GM21717 (cell line): ENCODE data around the gene BMPER.

Experiments
- ATAC-seq: cut with Tn5 transposase; IDR thresholded peaks from one replicate; pipeline ENCODE4 v1.9.1; 2021; ENCODE audit warnings: mild to moderate bottlenecking, moderate library complexity; ENCODE audit not compliant: unreplicated experiment

BMPER gene

DNA sequence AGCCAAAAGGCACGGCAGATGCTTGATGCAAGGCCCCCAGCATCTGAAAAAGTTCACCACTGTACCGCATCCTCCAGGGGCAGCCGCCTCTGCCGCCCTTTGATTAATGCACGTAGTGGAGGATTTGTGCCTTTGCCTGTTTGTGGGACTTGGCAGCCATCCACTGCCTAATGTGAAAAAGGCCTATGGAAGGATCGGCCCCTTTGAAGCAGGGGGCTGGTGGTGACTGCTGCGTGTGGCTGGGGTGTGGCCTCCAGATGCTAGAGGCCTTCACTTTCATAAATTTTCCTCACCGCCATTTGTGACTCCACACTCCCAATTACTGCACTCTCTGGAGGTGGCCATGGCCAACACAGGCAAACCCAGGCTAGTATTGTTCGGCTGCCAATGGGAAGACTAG is 226.0 kb downstream of the BMPER start:
- ATAC-seq = no peak

DNA sequence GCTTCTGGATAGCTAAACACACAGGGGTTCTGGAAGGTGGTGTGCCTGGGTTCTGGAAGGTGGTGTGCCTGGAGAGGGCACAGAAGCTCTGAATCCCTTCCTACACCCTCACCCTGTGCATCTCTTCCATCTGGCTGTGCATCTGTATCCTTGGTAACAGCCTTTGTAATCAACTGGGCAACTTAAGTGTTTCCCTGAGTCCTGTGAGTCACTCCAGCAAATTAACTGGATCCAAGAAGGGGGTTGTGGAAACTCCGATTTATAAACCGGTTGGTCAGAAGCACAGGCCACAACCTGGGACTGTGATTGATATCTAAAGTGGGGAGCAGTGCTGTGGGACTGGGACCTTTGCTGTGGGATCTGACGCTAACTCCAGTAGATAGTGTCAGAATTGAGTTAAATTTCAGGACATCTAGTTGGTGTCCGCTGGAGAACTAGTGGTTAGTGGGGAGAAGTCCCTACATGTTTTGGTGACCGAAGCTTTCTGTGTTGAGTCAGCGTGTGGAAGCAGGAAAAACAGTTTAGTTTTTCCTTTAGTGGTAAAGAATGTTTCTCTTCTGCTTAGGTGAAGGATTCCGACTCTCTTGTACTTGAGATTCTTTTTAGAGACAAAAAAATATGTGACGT is 228.1 kb downstream of the BMPER start:
- ATAC-seq = no peak

DNA sequence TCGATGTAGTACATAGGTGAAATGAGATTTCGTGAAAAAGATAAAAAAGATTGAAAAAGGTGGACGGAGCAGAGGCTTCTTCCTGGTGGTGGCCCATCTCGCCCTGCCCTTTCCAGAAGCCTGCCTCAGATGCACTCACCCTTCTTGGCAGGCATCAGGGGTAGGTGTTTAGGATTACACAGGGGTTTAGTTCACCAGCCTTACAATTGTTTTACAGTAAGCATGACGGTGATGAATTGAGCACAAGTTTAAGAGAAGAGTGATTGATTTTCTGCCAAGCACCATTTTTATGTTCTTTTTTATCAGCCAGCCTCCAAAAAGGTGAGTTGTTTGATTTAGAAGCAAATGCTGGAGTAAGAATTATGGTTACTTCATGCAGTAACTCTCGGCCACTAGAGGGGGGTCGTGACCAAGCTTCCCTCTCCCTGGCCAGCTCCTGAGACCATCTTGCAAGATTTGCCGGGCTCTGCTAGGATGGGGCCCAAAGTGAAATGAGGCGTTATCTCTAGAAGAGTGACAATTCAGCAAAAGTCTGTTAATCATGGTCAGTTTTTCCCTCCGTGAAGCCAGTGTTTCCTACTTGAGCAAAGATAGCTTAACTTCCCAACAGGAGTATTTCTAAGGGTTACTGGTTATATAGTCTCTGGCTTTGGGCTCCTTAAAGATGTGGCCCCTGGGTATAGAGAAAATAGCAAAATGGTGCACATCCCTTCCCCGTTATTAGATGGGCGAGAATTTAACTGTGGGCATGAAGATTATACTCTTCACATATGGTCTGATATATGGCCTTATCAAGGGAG is 228.8 kb downstream of the BMPER start:
- ATAC-seq = no peak

DNA sequence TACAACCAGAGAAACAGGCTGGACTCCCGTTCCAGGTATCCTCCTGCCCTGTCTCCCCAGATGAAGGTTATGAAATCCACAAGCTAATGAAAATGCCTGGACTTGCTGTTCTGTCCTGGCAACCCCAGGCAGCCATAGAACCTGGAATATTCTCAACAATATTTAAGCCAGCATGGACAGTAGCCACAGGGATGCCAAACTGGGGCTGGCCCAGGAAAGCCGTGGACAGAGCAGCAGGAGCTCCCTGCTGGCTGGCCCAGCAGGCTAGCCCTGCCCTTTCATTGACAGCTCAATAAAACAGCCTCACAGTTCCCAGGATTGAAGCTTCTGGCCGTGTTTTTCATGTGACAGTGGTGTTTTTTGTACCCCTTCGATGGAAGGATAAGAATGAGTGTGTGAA is 230.6 kb downstream of the BMPER start:
- no peak for ATAC-seq

DNA sequence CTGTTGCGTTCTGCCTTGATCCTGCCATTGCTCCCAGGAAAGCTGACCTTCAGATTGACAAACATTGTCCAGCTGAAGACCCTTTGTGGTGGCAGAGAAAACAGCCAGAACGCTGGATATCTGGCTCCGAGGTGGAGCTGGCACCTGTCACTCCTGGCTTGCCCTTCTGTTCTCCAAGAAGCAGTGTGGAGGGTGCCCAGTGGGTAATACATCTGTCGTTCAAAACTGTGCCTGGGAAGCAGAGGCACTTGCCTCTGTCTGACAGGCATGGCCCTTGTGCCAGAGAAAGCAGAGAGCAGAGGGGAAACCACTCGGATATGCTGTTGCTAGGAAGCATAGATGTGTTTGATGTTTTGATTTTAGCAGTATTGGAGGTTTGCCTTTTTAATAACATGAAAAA is 231.4 kb downstream of the BMPER start:
- no peak for ATAC-seq

DNA sequence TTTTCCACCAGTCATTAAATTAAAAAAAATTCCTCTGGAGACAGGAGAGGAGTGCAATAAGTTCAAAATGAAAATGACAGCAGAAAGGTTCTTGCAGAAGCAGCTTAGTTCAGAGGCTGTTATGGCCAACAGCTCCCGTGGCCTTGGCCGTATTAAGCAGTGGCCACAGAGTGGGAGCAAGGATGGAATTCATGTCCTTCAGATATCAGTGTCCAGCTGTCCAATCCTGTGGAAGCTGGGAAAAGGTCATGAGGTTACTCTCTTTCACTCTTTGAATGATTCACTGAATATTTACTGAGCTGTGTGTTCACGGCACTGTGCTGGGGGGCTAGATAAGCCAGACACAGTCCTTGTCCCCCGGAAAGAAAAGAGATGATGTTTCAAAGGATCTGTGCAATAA is 231.8 kb downstream of the BMPER start:
- no peak for ATAC-seq

DNA sequence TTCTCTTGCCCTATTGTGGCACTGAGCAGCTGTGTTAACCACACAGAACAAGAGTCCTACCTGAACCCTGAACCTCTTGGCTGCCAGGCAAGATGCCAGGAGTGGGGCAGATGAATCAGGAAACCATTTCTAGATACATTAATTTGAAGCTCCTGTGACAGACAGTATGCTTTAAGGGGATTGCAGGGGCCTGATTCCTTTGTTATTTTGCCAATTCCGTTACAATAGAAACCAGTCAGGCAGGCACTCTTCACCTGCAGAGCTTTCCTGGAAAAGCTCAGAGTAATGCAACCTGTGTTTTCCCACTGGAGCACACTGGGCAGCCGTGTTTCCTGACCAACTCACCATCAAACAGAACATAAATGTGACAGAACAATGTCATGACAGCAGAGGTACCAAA is 233.1 kb downstream of the BMPER start:
- ATAC-seq = no peak

DNA sequence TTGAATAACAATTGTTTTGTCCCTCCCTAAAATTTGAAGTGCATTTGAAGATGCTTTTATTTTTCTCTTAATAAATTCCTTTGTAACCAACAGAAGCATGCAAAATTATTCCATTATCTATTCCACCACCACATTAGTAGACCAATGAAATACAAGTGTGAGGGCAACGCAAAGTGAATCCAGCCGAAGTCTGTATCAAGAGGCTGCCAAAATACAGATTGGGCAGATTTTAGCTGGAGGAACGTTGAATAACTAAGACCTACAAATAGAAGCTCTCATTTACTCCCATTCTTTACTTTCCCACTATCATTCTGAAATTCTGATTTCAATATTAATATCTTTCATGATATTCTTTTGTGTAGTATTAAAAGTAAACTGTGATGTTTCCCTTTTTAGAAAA is 233.7 kb downstream of the BMPER start:
- ATAC-seq = no peak

DNA sequence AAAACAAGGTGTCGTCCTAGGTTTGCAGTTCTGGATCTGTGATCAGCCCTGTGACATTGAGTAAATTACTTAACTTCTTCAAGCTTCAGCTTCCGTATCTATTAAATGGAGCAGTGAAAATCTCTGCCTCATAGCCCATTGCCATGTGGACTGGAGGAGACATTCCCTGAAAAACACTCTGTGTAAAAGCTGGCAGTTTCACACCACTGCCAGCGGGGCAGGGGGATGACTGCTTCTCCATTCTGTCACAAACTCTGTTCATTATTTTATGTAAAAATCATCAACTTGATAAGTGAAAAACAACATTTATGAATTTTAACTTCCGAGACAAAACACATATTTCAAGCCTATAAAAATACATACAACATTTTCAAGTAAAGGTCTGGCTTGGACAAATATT is 234.7 kb downstream of the BMPER start:
- no peak for ATAC-seq

DNA sequence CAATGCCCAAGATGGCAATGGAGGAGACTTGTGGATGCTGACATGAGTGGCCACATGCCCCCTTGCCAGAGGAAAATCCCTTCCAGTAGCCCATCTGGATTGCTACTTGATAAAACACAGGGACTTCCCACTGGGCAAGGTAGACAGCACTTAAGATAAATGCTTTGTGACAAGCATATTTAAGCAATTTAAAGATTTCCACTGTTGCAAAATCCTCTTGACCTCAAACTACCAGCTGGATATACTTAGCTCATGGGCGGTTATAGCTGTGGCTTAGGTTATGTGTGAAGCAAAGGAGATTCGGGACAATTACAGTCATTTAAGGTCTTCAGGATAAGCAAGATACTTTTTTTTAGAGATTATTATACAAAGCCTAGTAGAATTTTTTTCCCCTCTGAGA is 238.1 kb downstream of the BMPER start:
- no peak for ATAC-seq

DNA sequence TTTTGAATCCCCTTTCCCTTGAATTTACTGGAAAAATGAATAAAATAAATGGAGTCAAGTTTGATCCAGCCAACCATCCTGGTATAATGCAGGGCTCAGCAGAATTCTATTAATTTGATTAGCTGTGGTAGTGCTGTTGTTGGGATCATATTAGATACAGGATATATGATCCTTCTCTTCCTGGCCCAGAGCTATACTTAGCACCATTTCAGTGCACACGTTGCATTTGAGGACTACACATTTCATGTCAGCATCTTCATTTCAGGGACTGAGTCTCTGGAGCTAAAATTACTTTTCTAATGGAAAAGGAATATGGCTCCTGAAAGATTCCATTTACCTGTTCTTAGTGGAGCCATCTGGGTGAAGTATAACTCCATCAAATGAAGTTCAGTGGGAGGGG is 240.3 kb downstream of the BMPER start:
- ATAC-seq = no peak

DNA sequence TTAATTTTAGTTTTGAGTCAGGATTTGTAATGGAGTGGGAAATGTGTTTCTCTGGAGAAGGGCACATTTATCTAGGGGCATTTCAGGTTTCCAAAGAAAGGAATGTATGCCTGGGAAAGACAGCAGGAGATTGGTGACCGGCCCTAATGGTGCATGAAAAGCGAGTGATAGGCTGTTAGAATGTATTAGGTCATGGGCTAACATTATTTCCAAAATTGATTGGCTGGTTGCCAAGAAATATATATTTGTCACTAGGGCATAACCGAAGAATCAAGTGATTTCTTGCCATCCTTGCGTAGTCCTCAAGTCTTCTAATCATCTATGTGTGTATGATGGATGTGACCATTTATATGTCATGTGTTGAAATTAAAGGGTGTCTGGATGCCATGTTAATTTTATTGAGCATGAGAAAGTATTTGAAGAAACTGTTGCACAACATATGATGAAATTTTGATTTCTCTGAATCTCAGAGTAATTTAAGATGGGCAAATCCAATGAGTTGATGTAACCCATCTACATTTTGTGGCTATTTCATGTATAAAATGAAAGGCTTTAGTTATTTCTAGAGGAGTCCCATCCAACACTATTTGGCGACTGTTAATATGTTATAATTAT is 248.4 kb downstream of the BMPER start:
- no peak for ATAC-seq

DNA sequence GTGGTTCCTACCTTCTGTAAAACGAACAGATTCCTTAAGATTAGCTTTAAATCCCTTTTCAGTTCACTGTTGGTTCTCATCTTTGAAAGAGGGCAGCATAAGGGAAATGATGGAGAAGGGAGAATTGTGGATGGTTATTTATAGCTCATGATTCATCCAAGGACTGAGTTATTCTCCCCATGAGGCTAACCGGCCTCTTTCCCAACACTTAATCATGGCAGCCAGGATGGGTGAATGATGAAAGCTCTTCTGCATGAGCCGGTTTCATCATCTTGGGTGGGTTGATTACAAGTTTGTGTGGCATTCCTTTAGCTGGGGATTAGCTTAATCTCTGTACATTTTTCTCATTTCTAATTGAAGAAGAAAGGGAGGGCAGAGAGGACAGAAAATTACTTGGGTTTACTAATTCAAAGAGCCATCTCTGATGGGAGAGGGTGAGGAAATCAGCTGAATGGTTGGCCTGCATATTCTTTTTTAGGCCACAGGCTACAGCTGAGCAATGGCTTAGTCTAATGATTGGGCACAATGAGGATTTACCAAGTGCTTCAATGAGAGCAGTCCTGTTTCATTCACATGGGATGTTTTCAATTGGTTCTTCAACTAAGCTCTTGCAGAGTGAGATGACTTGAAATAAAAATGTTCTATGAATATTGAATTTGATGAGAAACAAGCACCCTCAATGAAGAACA is 250.0 kb downstream of the BMPER start:
- no peak for ATAC-seq

DNA sequence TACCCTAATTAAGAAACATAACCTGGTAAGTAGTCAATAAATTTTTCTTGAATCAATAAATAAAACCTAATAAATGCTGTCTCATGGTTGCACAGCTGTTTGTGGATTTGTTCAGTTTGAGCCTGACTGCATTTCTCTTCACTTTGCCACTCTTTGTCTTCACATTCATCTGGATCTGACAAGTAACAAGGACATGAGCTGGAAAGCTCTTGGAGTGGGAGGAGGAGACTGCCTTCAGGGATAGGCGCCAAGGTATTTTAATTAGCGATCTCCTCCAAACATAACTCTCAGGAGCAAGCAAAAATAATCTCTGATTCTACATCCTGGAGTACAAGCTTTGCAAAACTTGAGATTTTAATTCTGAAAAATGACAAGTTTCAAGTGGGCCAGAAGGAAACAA is 251.0 kb downstream of the BMPER start:
- no peak for ATAC-seq

DNA sequence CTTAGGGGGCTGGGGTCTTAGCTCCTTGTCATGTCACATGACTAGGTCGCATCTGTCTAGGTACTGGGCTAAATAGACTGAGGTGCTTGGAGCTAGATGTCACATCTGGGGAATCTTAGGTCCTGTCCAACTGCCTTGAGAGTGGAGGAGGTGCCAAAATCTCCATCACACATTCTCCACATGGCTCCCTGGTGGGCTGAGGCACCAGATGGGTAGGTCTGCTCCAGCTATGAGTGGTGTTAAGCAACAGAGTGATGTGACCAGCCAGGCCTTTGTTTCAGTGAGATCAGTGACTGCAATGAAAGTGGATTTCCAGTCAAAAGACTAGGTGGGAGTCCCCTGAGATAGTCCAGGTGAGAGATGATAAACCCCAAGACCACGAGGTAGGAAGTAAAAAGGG is 251.8 kb downstream of the BMPER start:
- ATAC-seq = no peak

DNA sequence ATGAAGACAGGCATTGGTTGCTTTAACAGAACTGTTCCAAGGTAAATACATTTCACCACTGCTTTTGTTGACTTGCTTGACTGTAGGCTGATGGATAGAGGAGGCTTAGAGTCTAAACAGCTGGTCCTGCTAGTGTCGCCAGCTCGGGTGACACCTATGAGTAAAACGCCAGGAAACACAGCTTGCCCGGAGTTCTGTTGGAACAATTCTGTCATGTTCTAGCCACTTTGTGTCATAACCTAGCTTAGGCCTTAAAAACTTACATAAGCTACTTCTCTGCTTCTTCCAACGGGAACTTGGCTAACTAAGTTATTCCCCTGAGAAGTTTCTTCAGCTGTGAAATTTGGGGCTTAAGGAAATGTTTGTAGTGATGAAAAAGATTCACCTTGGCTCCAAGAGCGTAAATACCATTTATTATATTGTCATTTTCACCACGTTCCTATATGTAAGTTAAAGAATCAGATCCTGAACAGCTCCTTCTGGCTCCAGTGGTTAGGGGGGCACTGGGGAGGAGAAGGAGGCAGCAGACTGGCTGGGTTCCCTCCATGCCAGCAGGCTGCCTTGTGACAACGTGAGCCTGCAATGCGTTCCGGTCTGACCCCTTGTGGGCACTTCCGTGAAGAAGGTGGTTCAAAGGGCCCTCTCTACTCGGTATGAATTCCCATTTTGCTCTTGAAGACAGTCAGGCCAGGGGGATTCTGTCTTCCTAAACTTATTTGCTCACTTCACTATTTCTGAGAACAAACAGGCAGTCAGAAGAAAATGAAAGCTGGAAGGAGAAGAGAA is 253.2 kb downstream of the BMPER start:
- ATAC-seq = no peak

DNA sequence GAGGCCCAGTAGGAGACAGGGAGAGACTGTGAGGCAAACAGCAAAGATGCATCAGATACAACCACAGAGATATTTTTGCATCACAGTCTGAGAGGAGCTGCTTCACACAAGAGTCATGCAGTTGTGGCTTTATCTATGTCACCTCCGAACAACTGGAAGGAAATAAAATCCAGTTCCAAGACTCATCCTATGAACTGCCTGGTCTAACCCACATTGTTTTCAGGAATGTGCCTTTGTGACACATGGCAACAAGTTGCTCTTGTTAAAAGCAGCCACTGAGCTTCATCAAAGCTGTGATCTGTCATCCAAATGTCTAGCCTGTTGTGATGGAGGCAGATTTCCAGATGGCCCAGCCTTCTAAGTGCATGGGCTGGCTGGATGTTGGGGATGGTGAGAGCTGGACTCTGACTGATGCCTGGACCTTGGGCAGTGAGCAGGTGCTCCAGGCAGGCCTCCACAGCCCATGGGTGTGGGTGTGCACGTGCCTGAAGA is 255.0 kb downstream of the BMPER start:
- ATAC-seq = no peak

DNA sequence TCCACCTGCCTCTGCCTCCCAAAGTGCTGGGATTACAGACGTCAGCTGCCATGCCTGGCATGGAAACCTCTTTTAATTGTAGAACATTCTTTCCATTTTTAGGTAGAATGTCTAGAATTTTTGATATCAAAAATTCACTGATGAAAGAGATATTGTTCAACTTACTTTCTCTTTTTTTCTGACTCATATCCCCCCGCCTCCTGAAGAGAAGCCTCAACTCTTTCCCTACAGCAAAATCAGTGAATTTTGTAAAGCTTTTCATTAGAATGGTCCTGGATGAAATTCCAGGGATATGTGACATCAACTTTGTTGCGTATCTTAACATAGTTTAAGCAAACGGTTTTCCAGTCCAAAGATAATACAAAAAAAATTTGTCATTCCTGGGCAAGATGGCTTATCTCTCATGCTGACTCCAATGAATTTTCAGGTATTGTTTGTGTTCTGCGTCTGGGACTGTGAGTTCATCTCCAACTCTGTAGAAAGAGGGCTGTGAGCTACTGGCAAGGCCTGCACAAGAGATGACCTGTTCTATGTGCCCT is 256.8 kb downstream of the BMPER start:
- no peak for ATAC-seq

DNA sequence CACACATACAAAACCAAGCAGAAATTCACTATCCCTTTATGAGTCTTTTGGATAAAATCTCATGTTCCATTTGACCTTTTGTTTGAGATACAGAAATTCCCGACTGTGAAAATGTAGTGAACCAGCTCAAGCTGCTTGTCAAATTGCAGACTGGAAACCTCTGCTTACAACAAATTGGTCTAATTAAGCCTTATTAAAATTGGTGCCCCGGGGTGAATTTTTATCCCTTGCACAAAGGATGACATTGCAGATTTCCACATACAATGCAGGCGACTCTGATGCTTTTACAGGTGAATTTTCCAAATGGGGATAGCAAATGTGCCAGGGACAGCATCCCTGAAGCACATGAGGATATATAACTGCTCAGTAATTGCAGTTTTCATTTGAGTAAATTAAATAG is 257.3 kb downstream of the BMPER start:
- no peak for ATAC-seq

DNA sequence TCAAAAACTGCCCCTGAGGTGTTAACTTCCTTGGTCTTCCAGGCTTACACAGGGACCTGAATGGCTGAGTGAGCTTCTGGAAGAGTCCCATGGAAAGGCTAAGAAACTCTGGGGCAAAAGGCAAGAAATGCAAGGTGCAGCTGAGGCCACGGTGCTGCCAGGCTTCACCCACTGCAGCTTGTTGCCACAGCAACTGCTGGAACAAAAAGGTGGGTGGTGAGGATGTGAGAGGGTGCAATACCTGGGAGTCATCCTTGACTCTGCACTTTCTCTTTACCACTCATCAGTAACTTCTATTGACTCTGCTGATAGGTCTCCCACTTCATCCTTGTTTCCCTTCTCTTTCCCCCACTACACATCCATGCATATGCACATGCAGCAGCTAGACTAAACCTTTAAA is 258.6 kb downstream of the BMPER start:
- no peak for ATAC-seq

DNA sequence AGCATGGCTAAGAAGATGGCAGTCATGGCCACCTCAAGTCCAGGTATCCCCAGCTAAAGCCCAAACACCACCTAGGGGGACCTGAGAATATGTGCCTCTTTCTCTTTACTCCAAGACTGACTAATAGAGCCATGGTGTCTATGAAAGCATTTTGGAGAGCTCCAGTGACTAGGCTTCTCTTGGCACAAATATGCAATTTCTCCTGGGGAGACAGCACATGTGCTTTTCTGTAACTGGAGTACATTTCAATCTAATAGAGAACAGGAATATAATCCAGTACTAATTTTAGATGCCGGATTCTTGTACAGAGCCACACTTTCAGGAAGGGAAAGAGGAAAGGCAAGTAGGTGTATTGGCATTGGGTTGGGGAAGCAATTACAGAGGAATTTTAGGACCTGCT is 260.1 kb downstream of the BMPER start:
- ATAC-seq = no peak
